Osteoblast (primary cell): ENCODE measurements around the gene MON2. TPM values are rescaled to one million over a fixed set of nuclear protein-coding genes. Genes with fewer than 3 reads are reported as not detected.
"Not testable (repeated sequence)": the region's sequence is repeated elsewhere in the genome, so short reads cannot be mapped to it uniquely, and the experiment has no call there.

Experiments
- DNase-seq: peaks from one replicate; pipeline ENCODE4 v3.0.0; 2011; ENCODE audit warnings: low spot score, mixed read lengths; ENCODE audit not compliant: insufficient read length; ENCODE audit errors: missing footprints
- H2AFZ ChIP-seq: 2 replicates; pipeline ENCODE4 v1.6.0; 2011; ENCODE audit warnings: mild to moderate bottlenecking, low read length
- H3K27ac ChIP-seq: 2 replicates; pipeline ENCODE4 v1.5.1; 2011; ENCODE audit warnings: mild to moderate bottlenecking, low read depth, low read length, moderate library complexity
- H3K27me3 ChIP-seq: 2 replicates; pipeline ENCODE4 v1.6.0; 2012; ENCODE audit warnings: mild to moderate bottlenecking, control low read depth, inconsistent platforms, low read length, moderate library complexity; ENCODE audit not compliant: insufficient read depth
- H3K36me3 ChIP-seq: 2 replicates; pipeline ENCODE4 v1.5.1; 2011; ENCODE audit warnings: mild to moderate bottlenecking, low read length, control low read depth, moderate library complexity; ENCODE audit not compliant: insufficient read depth
- H3K4me1 ChIP-seq: 2 replicates; pipeline ENCODE4 v1.5.1; 2011; ENCODE audit warnings: mild to moderate bottlenecking, low read length, control low read depth, moderate library complexity; ENCODE audit not compliant: insufficient read depth
- H3K4me2 ChIP-seq: 2 replicates; pipeline ENCODE4 v1.6.0; 2011; ENCODE audit warnings: mild to moderate bottlenecking, low read length; ENCODE audit not compliant: insufficient read depth
- H3K4me3 ChIP-seq: fragments of 200-600 bp; sonication (generic); 3 replicates; pipeline ENCODE4 v1.5.1; 2012; ENCODE audit warnings: mild to moderate bottlenecking, low read length, inconsistent platforms; ENCODE audit not compliant: insufficient read depth
- H3K79me2 ChIP-seq: 2 replicates; pipeline ENCODE4 v1.6.0; 2012; ENCODE audit warnings: mild to moderate bottlenecking, low read length, control low read depth, inconsistent platforms; ENCODE audit not compliant: insufficient read depth
- H3K9me3 ChIP-seq: 2 replicates; pipeline ENCODE4 v1.5.1; 2011; ENCODE audit warnings: low read depth, low read length, control low read depth
- H4K20me1 ChIP-seq: 2 replicates; pipeline ENCODE4 v1.6.0; 2012; ENCODE audit warnings: mild to moderate bottlenecking, low read length, control low read depth; ENCODE audit not compliant: insufficient read depth
- CTCF ChIP-seq: IDR thresholded peaks from 2 replicates; pipeline ENCODE4 v1.5.1; 2011; ENCODE audit warnings: mild to moderate bottlenecking, low read depth, low read length, moderate library complexity; ENCODE audit errors: extremely low read depth
- total RNA-seq: library from RNA; depleted of rRNA; stranded (reverse); fragments of >200 nt; gene quantifications from 2 replicates; pipeline ENCODE4 v1.2.3, GENCODE V29; 2012

MON2 gene
- total RNA-seq, 1 donor: 63.0 TPM

- H3K4me1 ChIP-seq: no peaks in the 10 kb centered on the region
- H4K20me1 ChIP-seq: no peaks in the 10 kb centered on the region
- no peaks in the 10 kb centered on the region for H3K36me3 ChIP-seq
- no peak overlapping the region for H3K4me3 ChIP-seq
- no peak overlapping the region for H3K4me2 ChIP-seq
- H3K79me2 ChIP-seq: no peaks in the 10 kb centered on the region
- H3K27ac ChIP-seq: no peak overlapping the region
- no peaks in the 10 kb centered on the region for H3K27me3 ChIP-seq
- no peak for DNase-seq
- no peak for TF ChIP-seq CTCF
- no peaks in the 10 kb centered on the region for H3K9me3 ChIP-seq
- H2AFZ ChIP-seq: no peak overlapping the region
Observed at GRCh38 chr12:62459976-62460375, 6.7 kb upstream of the MON2 start.

GRCh38 chr12:62461171-62461837 is 5.3 kb upstream of the MON2 start:
- not testable (repeated sequence) for H3K9me3 ChIP-seq, H3K79me2 ChIP-seq, DNase-seq, H3K4me2 ChIP-seq, H3K4me1 ChIP-seq, H3K4me3 ChIP-seq, H2AFZ ChIP-seq, H4K20me1 ChIP-seq, H3K27ac ChIP-seq, H3K27me3 ChIP-seq, H3K36me3 ChIP-seq

- H3K27me3 ChIP-seq, H3K36me3 ChIP-seq, H2AFZ ChIP-seq, H3K4me3 ChIP-seq, H3K9me3 ChIP-seq, H3K4me1 ChIP-seq, DNase-seq, H3K27ac ChIP-seq, H3K4me2 ChIP-seq, H4K20me1 ChIP-seq: not testable (repeated sequence)
- H3K79me2 ChIP-seq: peaks cover 20% of the 10 kb centered on the region
Observed at GRCh38 chr12:62463252-62463651, 3.4 kb upstream of the MON2 start.

GRCh38 chr12:62466018-62466593 is 520 bp upstream of the MON2 start:
- no peaks in the 10 kb centered on the region for H3K36me3 ChIP-seq
- peaks cover 48% of the 10 kb centered on the region for H3K79me2 ChIP-seq
- no peaks in the 10 kb centered on the region for H3K27me3 ChIP-seq
- H3K4me2 ChIP-seq: peak overlapping the region; percentile 94
- H3K4me1 ChIP-seq: peaks cover 14% of the 10 kb centered on the region
- DNase-seq: peak; percentile 92
- H3K27ac ChIP-seq: peak overlapping the region; percentile 89
- peaks cover 13% of the 10 kb centered on the region for H4K20me1 ChIP-seq
- H3K4me3 ChIP-seq: peak overlapping the region; percentile 99
- no peak for TF ChIP-seq CTCF
- H2AFZ ChIP-seq: peak overlapping the region; percentile 96
- H3K9me3 ChIP-seq: no peaks in the 10 kb centered on the region

- Histone ChIP-seq H3K79me2 (peaks cover 71% of the 10 kb centered on the region), H4K20me1 (peaks cover 13% of the 10 kb centered on the region), H3K36me3 (no peaks in the 10 kb centered on the region), H3K4me3 (peak overlapping the region; percentile 99), H3K27ac (no peak overlapping the region), H3K9me3 (no peaks in the 10 kb centered on the region), H3K4me1 (peaks cover 14% of the 10 kb centered on the region), H3K4me2 (peak overlapping the region; percentile 94), H2AFZ (no peak overlapping the region), H3K27me3 (no peaks in the 10 kb centered on the region)
- no peak for TF ChIP-seq CTCF
- DNase-seq: no peak
Observed at GRCh38 chr12:62468397-62468796, 1.8 kb downstream of the MON2 start.
